HCT116 (cell line): ENCODE measurements around the gene FUT9. TPM values are rescaled to one million over a fixed set of nuclear protein-coding genes. Genes with fewer than 3 reads are reported as not detected.

Source experiments
- ATAC-seq: fragments of 200-7000 bp; cut with Tn5 transposase; 2 replicates; pipeline ENCODE4 v1.9.1; 2020; ENCODE audit warnings: mild to moderate bottlenecking, moderate library complexity
- BruUV-seq: library from RNA; stranded (reverse); fragments of 400-500 nt; replicated peaks from 2 replicates; lab custom pipeline; 2021; lab: Mats Ljungman, UMichigan
- CTCF ChIA-PET: fragments of 300-600 bp; sonication (Branson Sonifier 250); formaldehyde crosslinking; loops from one replicate; lab custom pipeline; 2021; ENCODE audit warnings: antibody characterized with exemption; lab: Charles Lee
- POLR2A ChIA-PET: fragments of 300-600, 350-600 bp; sonication (Branson Sonifier 250); formaldehyde crosslinking; loops from one replicate; lab custom pipeline; 2021; ENCODE audit warnings: antibody characterized with exemption; lab: Charles Lee
- RAD21 ChIA-PET, 2 experiments: fragments of 300-600 bp; sonication (Branson Sonifier 250); formaldehyde crosslinking; loops; one replicate each; lab custom pipeline; 2023; ENCODE audit warnings: low total read pairs in 2 of 2; ENCODE audit not compliant: uncharacterized antibody in 2 of 2, unreplicated experiment in 2 of 2, low non-redundant PET in 1 of 2; lab: Charles Lee
- DNase-seq: peaks from one replicate; pipeline ENCODE4 v3.0.0-alpha.2; 2010; ENCODE audit warnings: low read depth, low spot score
- H2AFZ ChIP-seq: fragments of 200-600 bp; shearing (Covaris generic), sonication (generic); 2 replicates; pipeline ENCODE4 v1.6.1; 2017; ENCODE audit warnings: low read depth, mixed run types, mixed read lengths, antibody characterized with exemption, low read length; ENCODE audit not compliant: poor library complexity, severe bottlenecking
- H3K27ac ChIP-seq: 2 replicates; pipeline ENCODE4 v1.5.1; 2012; ENCODE audit warnings: low read depth, low read length
- H3K27me3 ChIP-seq: fragments of 200-600 bp; sonication (generic); 2 replicates; pipeline ENCODE4 v1.6.1; 2016; ENCODE audit warnings: mixed run types, low read length, mixed read lengths; ENCODE audit not compliant: insufficient read depth
- H3K36me3 ChIP-seq, 2 experiments: fragments of 200-500 bp in 1 of 2; fragments of 200-600 bp in 1 of 2; sonication (Bioruptor generic) in 1 of 2; sonication (generic) in 1 of 2; 2 replicates each; pipeline versions ENCODE4 v1.5.1 to v1.6.1; 2014 to 2016; ENCODE audit warnings: low read length in 2 of 2, inconsistent platforms in 1 of 2, mixed read lengths in 1 of 2, mixed run types in 1 of 2; ENCODE audit not compliant: insufficient read depth in 2 of 2, control insufficient read depth in 1 of 2
- H3K4me1 ChIP-seq, 2 experiments: fragments of 200-600 bp in 1 of 2; sonication (generic) in 1 of 2; 2 replicates each; pipeline versions ENCODE4 v1.5.1 to v1.6.1; 2012 to 2017; ENCODE audit warnings: low read length in 2 of 2, inconsistent platforms in 1 of 2, mild to moderate bottlenecking in 1 of 2, mixed read lengths in 1 of 2, mixed run types in 1 of 2, moderate library complexity in 1 of 2; ENCODE audit not compliant: insufficient read depth in 2 of 2, control insufficient read depth in 1 of 2
- H3K4me2 ChIP-seq: fragments of 200-600 bp; sonication (generic); 2 replicates; pipeline ENCODE4 v1.6.1; 2017; ENCODE audit warnings: mixed run types, low read length, mixed read lengths
- H3K4me3 ChIP-seq, 2 experiments: fragments of 200-600 bp in 1 of 2; sonication (generic) in 1 of 2; replicated peaks in 1 of 2; 2 replicates each; pipeline ENCODE4 v1.5.1; 2011 to 2016; ENCODE audit warnings: low read length in 2 of 2, control low read depth in 1 of 2, low read depth in 1 of 2, mild to moderate bottlenecking in 1 of 2, mixed read lengths in 1 of 2, mixed run types in 1 of 2
- H3K79me2 ChIP-seq: fragments of 200-600 bp; sonication (generic); 2 replicates; pipeline ENCODE4 v1.6.1; 2017; ENCODE audit warnings: mild to moderate bottlenecking, mixed run types, low read length, moderate library complexity, mixed read lengths; ENCODE audit not compliant: insufficient read depth
- H3K9ac ChIP-seq: fragments of 200-600 bp; sonication (generic); 2 replicates; pipeline ENCODE4 v1.6.1; 2016; ENCODE audit warnings: low read length, mixed read lengths
- H3K9me2 ChIP-seq: fragments of 200-600 bp; sonication (generic), shearing (Covaris generic); 2 replicates; pipeline ENCODE4 v1.6.1; 2017; ENCODE audit warnings: mixed run types, mild to moderate bottlenecking, moderate library complexity; ENCODE audit not compliant: insufficient read depth
- H3K9me3 ChIP-seq, 2 experiments: fragments of 200-500 bp in 1 of 2; fragments of 200-600 bp in 1 of 2; sonication (Bioruptor generic) in 1 of 2; sonication (generic) in 1 of 2; 2 replicates each; pipeline ENCODE4 v1.6.1; 2014 to 2017; ENCODE audit warnings: low read length in 2 of 2, mixed read lengths in 2 of 2, inconsistent platforms in 1 of 2, low read depth in 1 of 2, mild to moderate bottlenecking in 1 of 2, mixed run types in 1 of 2, moderate library complexity in 1 of 2; ENCODE audit not compliant: control insufficient read depth in 1 of 2, insufficient read depth in 1 of 2
- H4K20me1 ChIP-seq: fragments of 200-600 bp; sonication (generic), shearing (Covaris generic); 2 replicates; pipeline ENCODE4 v1.6.1; 2017; ENCODE audit warnings: mixed run types, mild to moderate bottlenecking, moderate library complexity; ENCODE audit not compliant: insufficient read depth
- EGR1 ChIP-seq: IDR thresholded peaks from 2 replicates; pipeline ENCODE4 v1.6.1; 2012; ENCODE audit warnings: low read depth
- EZH2 ChIP-seq: fragments of 200-600 bp; sonication (generic); IDR thresholded peaks from 2 replicates; pipeline ENCODE4 v1.6.1; 2017; ENCODE audit warnings: antibody characterized with exemption, mixed run types
- EZH2phosphoT487 ChIP-seq: fragments of 200-600 bp; IDR thresholded peaks from 2 replicates; pipeline ENCODE4 v1.6.1; 2018; ENCODE audit warnings: antibody characterized with exemption, borderline replicate concordance
- FOSL1 ChIP-seq: IDR thresholded peaks from 2 replicates; pipeline ENCODE4 v1.6.1; 2012; ENCODE audit warnings: low read depth
- RAD21 ChIP-seq: IDR thresholded peaks from 2 replicates; pipeline ENCODE4 v1.6.1; 2012; ENCODE audit warnings: low read depth, mild to moderate bottlenecking
- SP1 ChIP-seq: IDR thresholded peaks from 2 replicates; pipeline ENCODE4 v1.6.1; 2012; ENCODE audit warnings: low read depth
- ZNF274 ChIP-seq: fragments of 200-500 bp; sonication (Bioruptor generic); IDR thresholded peaks from 2 replicates; pipeline ENCODE4 v1.6.1; 2014; ENCODE audit warnings: mild to moderate bottlenecking, low read depth, low read length, inconsistent platforms
- intact Hi-C: fragments of 100-400 bp; cut with micrococcal nuclease; formaldehyde crosslinking; loops from 2 replicates; pipeline ENCODE4 v1.10.0; 2022
- total RNA-seq: library from RNA; stranded (reverse); gene quantifications from one replicate; pipeline ENCODE4 v1.2.1, GENCODE V29; 2021; ENCODE audit not compliant: unreplicated experiment
- TF ChIP-seq, protein P1 (sequence below): IDR thresholded peaks from 2 replicates; pipeline ENCODE4 v1.6.1; 2012
- TF ChIP-seq, protein P2 (sequence below): IDR thresholded peaks from 2 replicates; pipeline ENCODE4 v1.6.1; 2011; ENCODE audit warnings: mild to moderate bottlenecking, low read length, moderate library complexity; ENCODE audit not compliant: insufficient replicate concordance; ENCODE audit errors: extremely low read depth
- TF ChIP-seq, protein P3 (sequence below), 3 experiments: fragments of 200-600 bp in 1 of 3; sonication (generic) in 1 of 3; IDR thresholded peaks in 2 of 3; conservative IDR thresholded peaks in 1 of 3; 2 replicates each; pipeline ENCODE4 v1.5.1; 2012 to 2017; ENCODE audit warnings: low read depth in 2 of 3, low read length in 2 of 3, antibody characterized with exemption in 1 of 3, borderline replicate concordance in 1 of 3, control low read depth in 1 of 3, mild to moderate bottlenecking in 1 of 3, mixed read lengths in 1 of 3, mixed run types in 1 of 3, moderate library complexity in 1 of 3; ENCODE audit not compliant: insufficient read depth in 1 of 3

Gene FUT9
- total RNA-seq, 1 experiment from 2014 or later: not detected

DNA sequence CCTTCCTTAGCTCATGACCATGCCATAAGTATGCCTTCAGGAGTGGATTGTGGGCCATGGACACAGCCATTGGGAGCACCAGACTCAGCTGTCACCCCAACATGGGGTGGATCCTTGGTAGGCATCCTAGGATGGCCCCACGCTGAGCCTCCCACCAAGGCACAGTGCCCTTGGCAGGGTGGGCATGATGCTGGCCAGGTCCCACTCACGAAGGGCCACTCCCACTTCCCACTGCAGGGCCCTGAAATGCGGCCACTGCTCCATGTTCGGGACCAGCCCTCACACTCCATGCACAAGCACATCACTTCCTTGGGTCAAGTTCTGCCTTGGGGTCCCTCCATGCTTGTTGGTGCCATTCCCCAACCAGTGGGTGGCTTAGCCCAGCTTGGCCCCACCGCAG is 12.9 kb upstream of the FUT9 start:
- no peak for DNase-seq
- CTCF ChIA-PET: no interaction called here
- no peaks in the 10 kb centered on the region; a peak in 1 of 4 replicates for H3K9me3 ChIP-seq
- H3K27ac ChIP-seq: no peak overlapping the region
- no TSS peak for BruUV-seq
- no peaks in the 10 kb centered on the region for H3K79me2 ChIP-seq
- H4K20me1 ChIP-seq: no peaks in the 10 kb centered on the region
- no peaks in the 10 kb centered on the region for H3K4me1 ChIP-seq
- intact Hi-C loops: no loop called here
- H3K36me3 ChIP-seq: no peaks in the 10 kb centered on the region
- H3K4me2 ChIP-seq: no peak overlapping the region
- H3K9ac ChIP-seq: no peak overlapping the region
- H3K27me3 ChIP-seq: no peaks in the 10 kb centered on the region
- POLR2A ChIA-PET: no interaction called here
- TF ChIP-seq RAD21 (no peak), FOSL1 (no peak), EZH2 (no peak), ZNF274 (no peak), EGR1 (no peak), SP1 (no peak), EZH2phosphoT487 (no peak)
- TF ChIP-seq, protein P1, sequence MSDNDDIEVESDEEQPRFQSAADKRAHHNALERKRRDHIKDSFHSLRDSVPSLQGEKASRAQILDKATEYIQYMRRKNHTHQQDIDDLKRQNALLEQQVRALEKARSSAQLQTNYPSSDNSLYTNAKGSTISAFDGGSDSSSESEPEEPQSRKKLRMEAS: no peak
- TF ChIP-seq, protein P2, sequence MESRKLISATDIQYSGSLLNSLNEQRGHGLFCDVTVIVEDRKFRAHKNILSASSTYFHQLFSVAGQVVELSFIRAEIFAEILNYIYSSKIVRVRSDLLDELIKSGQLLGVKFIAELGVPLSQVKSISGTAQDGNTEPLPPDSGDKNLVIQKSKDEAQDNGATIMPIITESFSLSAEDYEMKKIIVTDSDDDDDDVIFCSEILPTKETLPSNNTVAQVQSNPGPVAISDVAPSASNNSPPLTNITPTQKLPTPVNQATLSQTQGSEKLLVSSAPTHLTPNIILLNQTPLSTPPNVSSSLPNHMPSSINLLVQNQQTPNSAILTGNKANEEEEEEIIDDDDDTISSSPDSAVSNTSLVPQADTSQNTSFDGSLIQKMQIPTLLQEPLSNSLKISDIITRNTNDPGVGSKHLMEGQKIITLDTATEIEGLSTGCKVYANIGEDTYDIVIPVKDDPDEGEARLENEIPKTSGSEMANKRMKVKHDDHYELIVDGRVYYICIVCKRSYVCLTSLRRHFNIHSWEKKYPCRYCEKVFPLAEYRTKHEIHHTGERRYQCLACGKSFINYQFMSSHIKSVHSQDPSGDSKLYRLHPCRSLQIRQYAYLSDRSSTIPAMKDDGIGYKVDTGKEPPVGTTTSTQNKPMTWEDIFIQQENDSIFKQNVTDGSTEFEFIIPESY: no peak
- TF ChIP-seq, protein P3, sequence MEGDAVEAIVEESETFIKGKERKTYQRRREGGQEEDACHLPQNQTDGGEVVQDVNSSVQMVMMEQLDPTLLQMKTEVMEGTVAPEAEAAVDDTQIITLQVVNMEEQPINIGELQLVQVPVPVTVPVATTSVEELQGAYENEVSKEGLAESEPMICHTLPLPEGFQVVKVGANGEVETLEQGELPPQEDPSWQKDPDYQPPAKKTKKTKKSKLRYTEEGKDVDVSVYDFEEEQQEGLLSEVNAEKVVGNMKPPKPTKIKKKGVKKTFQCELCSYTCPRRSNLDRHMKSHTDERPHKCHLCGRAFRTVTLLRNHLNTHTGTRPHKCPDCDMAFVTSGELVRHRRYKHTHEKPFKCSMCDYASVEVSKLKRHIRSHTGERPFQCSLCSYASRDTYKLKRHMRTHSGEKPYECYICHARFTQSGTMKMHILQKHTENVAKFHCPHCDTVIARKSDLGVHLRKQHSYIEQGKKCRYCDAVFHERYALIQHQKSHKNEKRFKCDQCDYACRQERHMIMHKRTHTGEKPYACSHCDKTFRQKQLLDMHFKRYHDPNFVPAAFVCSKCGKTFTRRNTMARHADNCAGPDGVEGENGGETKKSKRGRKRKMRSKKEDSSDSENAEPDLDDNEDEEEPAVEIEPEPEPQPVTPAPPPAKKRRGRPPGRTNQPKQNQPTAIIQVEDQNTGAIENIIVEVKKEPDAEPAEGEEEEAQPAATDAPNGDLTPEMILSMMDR (IDR thresholded peaks at IDR 0.05 in 2 of 3, conservative IDR thresholded peaks at IDR 0.05 in 1 of 3; ENCODE audit: borderline replicate concordance in 1 of 3, insufficient read depth in 1 of 3, low read depth in 2 of 3, low read length in 2 of 3): no peak
- TF ChIP-seq, all 23 proteins: peak for 0
- ATAC-seq: no peak
- no peak overlapping the region for H2AFZ ChIP-seq
- H3K4me3 ChIP-seq: no peak overlapping the region
- RAD21 ChIA-PET: no interaction called here
- H3K9me2 ChIP-seq: no peaks in the 10 kb centered on the region
